HG02798 (cell line): ENCODE measurements around the gene ELAVL3.
"Not testable (repeated sequence)": the region's sequence is repeated elsewhere in the genome, so short reads cannot be mapped to it uniquely, and the experiment has no call there.

Source experiments
- ATAC-seq: cut with Tn5 transposase; IDR thresholded peaks from one replicate; pipeline ENCODE4 v1.9.1; 2021; ENCODE audit warnings: mild to moderate bottlenecking; ENCODE audit not compliant: unreplicated experiment, poor library complexity

ELAVL3 gene

DNA sequence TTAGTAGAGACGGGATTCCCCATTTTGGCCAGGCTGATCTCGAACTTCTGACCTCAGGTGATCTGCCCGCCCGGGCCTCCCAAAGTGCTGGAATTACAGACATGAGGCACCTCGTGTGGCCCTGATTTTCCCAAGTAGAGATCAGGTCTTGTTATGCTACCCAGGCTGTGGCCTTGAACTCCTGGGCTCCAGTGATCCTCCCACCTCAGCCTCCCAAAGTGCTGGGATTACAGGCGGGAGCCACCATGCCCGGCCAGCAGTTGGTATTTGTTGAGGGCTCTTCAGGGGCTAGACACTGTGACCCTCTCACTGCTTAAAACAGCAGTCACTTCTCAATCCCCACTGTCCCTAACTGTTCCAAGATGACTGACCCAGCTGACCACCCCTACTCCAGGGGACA is 8.5 kb upstream of the ELAVL3 start:
- no peak for ATAC-seq

GRCh38 chr19:11486661-11487503 is 6.0 kb upstream of the ELAVL3 start:
- ATAC-seq, result no peak

DNA sequence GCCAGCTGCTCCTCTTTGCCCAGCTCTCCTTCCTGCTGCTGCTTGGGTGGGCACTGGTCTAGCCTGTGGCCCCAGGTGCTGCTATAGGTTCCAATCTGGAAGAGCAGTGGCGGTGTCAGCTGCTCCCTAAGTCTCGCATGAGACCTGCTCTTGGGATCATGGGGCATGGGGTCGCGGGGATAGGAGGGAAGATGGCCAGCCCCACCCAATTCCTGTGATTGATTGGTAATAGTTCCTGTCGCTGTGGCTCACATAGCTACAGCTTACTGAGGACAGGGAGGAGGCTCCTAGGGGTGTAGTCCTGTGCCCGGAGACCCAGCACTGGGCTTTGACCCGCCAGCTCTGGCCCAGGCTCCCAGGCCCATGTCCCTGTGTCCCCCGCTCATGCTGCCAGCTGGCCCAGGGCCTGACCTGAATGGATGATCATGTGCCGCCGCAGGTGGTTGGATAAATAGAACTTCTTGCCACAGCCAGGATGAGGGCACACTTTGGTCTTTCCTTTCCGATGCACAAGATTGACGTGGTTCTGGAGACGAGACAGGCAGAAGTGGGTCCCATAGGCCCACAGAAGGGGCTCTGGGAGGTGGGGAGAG is 4.5 kb upstream of the ELAVL3 start:
- ATAC-seq, result no peak

DNA sequence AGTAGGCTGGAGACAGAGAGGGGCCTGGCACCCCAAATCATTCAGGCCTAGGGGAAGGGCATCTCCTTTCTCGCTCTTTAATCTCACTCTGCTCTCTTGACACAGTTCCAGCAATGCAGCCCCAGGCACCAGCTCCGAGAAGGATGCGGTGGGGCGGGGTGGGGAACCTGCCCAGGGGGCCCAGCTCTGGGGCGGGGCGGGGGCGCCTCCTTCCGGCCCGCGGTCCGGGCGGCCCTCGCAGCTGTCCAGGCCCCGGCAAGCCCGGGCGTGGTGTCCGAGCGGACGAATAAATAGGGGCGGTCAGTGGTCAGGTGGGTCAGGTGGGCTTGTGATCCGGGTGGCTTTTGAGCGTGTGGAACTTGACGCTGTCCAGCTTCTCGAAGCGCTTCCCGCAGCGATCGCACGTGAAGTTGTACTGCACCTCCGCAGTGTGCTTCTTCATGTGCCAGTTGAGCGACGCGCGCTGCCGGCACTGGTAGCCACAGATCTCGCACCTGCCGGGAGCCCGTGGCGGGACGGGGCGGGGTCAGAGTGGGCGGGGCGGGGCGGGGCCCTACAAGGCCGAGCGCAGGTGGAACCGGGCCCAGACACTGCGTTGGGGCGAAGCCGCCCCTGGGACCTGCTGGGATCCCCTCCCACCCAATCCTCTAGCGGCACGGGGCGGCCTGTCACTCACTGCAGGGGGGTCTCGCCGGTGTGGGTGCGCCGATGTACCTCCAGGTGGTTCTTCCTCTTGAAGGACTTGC is 2.7 kb upstream of the ELAVL3 start:
- ATAC-seq, result no peak

GRCh38 chr19:11482384-11483050 is 1.7 kb upstream of the ELAVL3 start:
- ATAC-seq, result peak; percentile 72

- ATAC-seq, result peak; percentile 71
These were observed 913 bp upstream of the ELAVL3 start for GRCh38 chr19:11481534-11482383.

DNA sequence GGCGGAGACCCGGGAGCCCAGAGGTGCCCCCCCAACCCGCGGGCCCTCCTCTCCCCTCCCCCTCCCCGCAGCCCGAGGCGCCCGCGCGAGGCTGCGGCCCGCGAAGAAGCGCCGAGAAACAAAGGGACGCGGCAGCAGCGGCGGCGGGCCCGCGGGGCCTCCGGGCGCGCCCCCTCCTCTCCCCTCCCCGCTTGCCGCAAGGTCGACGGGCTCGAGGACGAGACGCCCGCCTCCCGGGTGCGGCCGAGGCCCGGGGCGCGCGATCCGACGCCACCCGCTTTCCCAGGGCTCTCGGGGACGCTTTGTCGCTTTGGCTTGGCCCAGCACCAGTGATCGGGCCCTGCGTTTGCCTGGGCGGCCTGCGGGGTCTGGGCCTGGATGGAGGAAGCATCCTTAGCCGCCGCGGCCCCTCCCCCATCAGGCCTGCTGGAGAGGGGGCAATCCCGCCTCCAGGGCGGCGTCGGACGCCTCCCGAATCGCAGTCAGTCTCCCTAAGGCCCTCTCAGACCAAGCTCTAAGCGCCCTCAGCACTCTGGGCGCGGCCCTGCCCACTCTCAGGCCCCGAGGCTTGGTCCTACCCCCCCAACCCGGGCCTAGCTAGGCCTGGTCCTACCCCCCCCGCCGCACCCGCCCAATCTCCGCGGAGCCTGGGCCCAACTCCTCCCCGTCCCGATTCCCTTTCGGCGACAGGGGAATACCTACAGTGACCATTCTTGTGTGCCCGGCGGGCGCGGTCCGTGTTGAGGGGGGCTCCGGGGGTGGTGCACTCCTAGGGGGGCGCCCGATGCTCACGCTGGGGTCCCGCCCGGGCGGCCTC is 740 bp downstream of the ELAVL3 start:
- ATAC-seq, result no peak

- no peak for ATAC-seq
These were observed 1.6 kb downstream of the ELAVL3 start for GRCh38 chr19:11479090-11479897.

DNA sequence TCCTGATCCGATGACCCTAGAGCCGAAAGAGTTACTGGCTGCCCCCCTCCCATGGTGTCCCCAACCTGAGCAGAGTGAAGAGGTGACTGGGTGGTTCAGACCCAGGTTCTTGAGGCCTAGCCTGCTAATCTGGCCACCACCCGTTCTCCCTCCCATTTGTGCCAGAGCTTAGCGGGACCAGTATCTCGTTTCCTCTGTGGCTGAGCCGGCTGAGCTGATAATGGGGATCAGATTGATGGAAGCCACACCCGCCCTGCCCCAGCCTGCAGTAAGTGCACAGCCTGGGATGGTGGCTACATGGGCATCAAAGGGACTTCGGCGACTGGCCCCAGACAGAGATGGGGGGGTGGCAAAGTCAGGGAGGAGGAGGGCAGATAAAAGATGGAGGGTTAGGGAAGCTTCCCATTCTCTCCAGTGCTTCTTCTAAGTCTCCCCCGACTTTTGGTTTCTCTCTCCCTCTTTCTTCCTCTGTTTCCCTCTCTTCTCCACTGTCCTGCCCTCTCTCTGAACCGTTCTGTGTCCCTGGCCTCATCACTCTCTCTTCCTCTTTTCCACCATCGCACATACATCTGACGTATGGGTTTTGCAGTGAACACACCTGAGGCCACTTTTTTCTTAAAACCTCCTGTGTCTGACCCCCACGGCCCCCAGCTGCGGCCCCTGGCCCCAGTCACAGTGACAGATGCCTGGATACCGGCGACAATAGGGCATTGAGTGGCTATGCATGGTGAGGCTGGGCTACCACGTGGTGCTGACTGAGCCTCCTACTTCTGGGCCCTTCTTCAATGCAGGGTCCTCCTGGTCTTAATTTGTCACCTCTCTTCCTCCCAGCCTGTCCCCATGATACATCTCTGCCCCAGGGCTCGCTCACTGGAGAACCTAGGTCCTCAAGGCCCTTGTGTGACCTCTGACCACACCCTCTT is 2.4 kb downstream of the ELAVL3 start:
- no peak for ATAC-seq

- no peak for ATAC-seq
These were observed 5.0 kb downstream of the ELAVL3 start for GRCh38 chr19:11475861-11476260.

DNA sequence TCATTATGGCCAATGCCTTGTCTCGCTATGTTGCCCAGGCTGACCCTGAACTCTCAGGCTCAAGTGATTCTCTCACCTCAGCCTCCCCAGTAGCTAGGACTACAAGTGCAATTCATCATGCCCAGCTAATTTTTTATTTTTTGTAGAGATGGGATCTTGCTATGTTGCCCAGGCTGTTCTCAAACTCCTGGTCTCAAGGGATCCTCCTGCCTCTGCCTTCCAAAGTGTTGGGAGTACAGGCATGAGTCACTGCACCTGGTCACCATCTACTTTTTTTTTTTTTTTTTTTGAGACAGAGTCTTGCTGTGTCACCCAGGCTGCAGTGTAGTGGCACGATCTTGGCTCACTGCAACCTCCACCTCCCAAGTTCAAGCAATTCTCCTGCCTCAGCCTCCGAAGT is 5.5 kb downstream of the ELAVL3 start:
- not testable (repeated sequence) for ATAC-seq

- ATAC-seq, result no peak
These were observed 7.1 kb downstream of the ELAVL3 start for GRCh38 chr19:11473725-11474124.

DNA sequence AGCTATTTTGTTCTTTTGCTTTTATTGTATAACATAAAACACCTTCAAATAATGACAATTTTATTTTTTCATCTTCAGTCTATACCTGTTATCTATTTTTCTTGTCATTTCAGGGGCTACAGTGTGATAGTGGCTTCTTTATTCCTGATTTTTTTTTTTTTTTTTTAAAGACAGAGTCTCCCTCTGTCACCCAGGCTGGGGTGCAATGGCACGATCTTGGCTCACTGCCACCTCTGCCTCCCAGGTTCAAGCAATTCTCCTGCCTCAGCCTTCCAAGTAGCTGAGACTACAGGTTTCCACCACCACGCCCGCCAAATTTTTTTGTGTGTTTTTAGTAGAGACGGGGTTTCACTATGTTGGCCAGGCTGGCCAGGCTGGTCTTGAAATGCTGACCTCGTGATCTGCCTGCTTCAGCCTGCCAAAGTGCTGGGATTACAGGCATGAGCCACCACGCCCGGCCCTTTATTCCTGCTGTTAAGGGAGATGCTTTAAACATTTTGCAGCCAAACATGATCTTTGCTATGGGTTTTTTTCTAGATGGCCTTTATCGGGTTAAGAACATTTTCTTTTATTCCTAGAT is 12.5 kb downstream of the ELAVL3 start:
- not testable (repeated sequence) for ATAC-seq

- ATAC-seq, result no peak
These were observed 15.2 kb downstream of the ELAVL3 start for GRCh38 chr19:11465600-11465999.

GRCh38 chr19:11464333-11465265 is 16.2 kb downstream of the ELAVL3 start:
- ATAC-seq, result no peak

- ATAC-seq, result no peak
These were observed 17.5 kb downstream of the ELAVL3 start for GRCh38 chr19:11463391-11463790.
